ENCODE results near the gene SHC4. TPM values are rescaled to one million over a fixed set of nuclear protein-coding genes. Genes with fewer than 3 reads are reported as not detected.

The SHC4 gene
- total and polyA plus RNA-seq, 7 experiments from 2014 or later = 1.2 TPM; not detected in 6

- Mint-ChIP-seq H3K27ac (peak overlapping the region in 2 of 9 donors; percentile 43 to 68), H3K4me3 (peak overlapping the region in 9 of 10 donors; percentile 21 to 88 (median 75)), H3K27me3 (peaks cover 13 to 55% (median 50%) of the 10 kb centered on the region in 5 donors), H3K36me3 (peaks cover 0 to 11% (median 0%) of the 10 kb centered on the region in 5 donors), H3K9me3 (peaks cover 0 to 4% (median 0%) of the 10 kb centered on the region in 11 donors), H3K4me1 (peaks cover 15 to 41% (median 21%) of the 10 kb centered on the region in 7 donors)
- Histone ChIP-seq H3K9me3 (ENCODE audit: control insufficient read depth in 2 of 3, low read length in 3 of 3) (no peaks in the 10 kb centered on the region), H3K4me1 (ENCODE audit: control insufficient read depth in 2 of 2, insufficient read depth in 2 of 2, low read length in 2 of 2) (peaks cover 17 to 23% of the 10 kb centered on the region in 2 donors), H3K27ac (ENCODE audit: low read depth, low read length) (no peak overlapping the region), H3K4me3 (ENCODE audit: low read length) (no peak overlapping the region), H3K27me3 (ENCODE audit: control insufficient read depth in 2 of 2, insufficient read depth in 2 of 2, low read length in 2 of 2) (peaks cover 0 to 18% of the 10 kb centered on the region in 2 donors), H3K36me3 (ENCODE audit: control insufficient read depth in 2 of 3, insufficient read depth in 3 of 3, low read length in 3 of 3) (no peaks in the 10 kb centered on the region)
- POLR2A ChIA-PET = no interaction called here
- CTCF ChIA-PET = interaction anchor here (1.2 to 3.0 kb wide), 2 partner anchors 10 to 103 kb away, joined by 3 to 16 read pairs; no protein-coding TSS in a partner anchor
- ATAC-seq (no peak), DNase-seq (no peak)
- intact Hi-C loops (cut with micrococcal nuclease) = loop anchor here in 1 of 2 donors (2.0 to 10.0 kb wide), 5 partner anchors 38 to 1390 kb away; partner anchors contain the start of genes CEP152, DUT and GABPB1
Observed at GRCh38 chr15:48964898-48965297, 1.2 kb upstream of the SHC4 start.

DNA sequence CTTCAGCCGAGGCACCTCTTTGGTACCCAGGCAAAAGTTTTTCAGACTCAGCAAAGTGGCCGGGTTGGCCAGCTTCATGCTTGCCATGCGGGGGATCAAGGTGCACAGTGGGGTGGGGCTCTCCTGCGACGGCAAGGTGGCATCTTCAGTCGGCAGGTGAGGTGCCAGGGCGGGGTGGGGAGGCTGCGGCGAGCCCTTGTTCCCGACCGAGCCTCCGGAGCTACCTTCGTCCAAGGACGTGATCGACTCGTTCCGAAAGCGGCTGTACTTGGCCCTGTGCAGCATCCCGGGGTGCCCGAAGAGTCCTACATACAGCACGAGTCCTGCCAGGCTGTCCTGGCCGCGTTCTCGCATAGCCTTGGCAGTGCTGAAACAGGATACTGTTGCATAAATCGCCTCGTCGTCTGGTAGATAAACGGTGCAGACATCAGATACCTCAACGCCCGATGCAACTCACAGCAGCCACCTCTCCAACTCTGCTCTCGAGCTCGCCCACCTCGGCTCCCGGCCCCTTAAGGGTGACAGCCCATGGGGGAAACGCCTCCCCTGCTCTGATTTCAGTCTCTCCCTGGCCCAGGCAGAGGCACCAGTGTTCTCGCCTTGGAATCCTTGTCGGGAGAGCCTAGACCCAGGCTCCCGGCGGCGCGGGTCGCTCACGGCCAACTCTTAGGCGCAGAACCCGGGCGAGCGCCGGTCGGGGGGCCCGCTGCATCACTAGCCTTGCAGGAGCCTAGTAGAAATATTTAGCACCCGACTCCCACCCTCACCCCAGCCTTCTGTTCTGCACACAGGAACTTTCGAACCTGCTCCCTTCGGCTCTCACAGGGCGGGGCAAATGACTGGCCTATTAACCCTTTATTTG lies 826 bp downstream of the SHC4 start:
- Mint-ChIP-seq H3K4me1 (peaks cover 15 to 41% (median 21%) of the 10 kb centered on the region in 7 donors), H3K4me3 (peak overlapping the region; percentile 68 to 91 (median 84)), H3K27me3 (peaks cover 13 to 65% (median 42%) of the 10 kb centered on the region in 5 donors), H3K27ac (peak overlapping the region in 1 of 9 donors; percentile 56), H3K9me3 (peaks cover 0 to 3% (median 0%) of the 10 kb centered on the region in 11 donors), H3K36me3 (peaks cover 0 to 7% (median 0%) of the 10 kb centered on the region in 5 donors)
- ChIA-PET POLR2A (interaction anchor here (0.7 kb wide), 1 partner anchor 215 kb away, joined by 3 read pairs; no protein-coding TSS in a partner anchor), CTCF (interaction anchor here (3.0 kb wide), 1 partner anchor 12 kb away, joined by 16 read pairs; no protein-coding TSS in a partner anchor)
- intact Hi-C loops (cut with micrococcal nuclease) = loop anchor here in 1 of 2 donors (5.0 to 10.0 kb wide), 4 partner anchors 36 to 1392 kb away; partner anchors contain the start of genes DUT and GABPB1
- peak in 3 of 9 donors; percentile 5 to 32 (median 7) for DNase-seq
- peak overlapping the region; percentile 58 for H3K4me3 ChIP-seq (ENCODE audit: low read length)
- H3K4me1 ChIP-seq (ENCODE audit: control insufficient read depth in 2 of 2, insufficient read depth in 2 of 2, low read length in 2 of 2) = peaks cover 17 to 23% of the 10 kb centered on the region in 2 donors
- peak; percentile 40 for ATAC-seq
- no peaks in the 10 kb centered on the region for H3K9me3 ChIP-seq (ENCODE audit: control insufficient read depth in 2 of 3, low read length in 3 of 3)
- H3K27me3 ChIP-seq (ENCODE audit: control insufficient read depth in 2 of 2, insufficient read depth in 2 of 2, low read length in 2 of 2) = peaks cover 0 to 18% of the 10 kb centered on the region in 2 donors
- H3K36me3 ChIP-seq (ENCODE audit: control insufficient read depth in 2 of 3, insufficient read depth in 3 of 3, low read length in 3 of 3) = no peaks in the 10 kb centered on the region
- no peak overlapping the region for H3K27ac ChIP-seq (ENCODE audit: low read depth, low read length)

DNA sequence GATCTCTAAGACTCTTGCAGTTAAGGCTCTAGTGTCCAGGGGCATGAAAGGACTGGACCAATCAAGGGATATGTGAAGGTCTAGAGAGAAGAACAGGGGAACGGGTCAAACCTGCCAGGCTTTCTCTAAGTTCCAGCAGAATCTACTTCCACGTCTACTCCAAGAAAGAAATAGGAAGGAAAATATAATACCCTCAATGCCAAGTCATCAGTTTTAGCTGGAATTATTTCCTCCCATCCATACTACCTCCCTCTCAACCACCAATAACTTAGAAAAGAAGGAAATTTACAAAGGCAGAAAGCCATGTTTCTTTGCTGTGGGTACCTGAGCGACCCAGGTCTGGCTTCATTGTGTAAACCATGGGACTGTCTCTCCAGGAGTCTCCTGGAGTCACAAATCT lies 7.8 kb downstream of the SHC4 start:
- H3K36me3 ChIP-seq (ENCODE audit: control insufficient read depth in 2 of 3, insufficient read depth in 3 of 3, low read length in 3 of 3) = no peaks in the 10 kb centered on the region
- no peaks in the 10 kb centered on the region for H3K27me3 ChIP-seq (ENCODE audit: control insufficient read depth in 2 of 2, insufficient read depth in 2 of 2, low read length in 2 of 2)
- H3K4me1 ChIP-seq (ENCODE audit: control insufficient read depth in 2 of 2, insufficient read depth in 2 of 2, low read length in 2 of 2) = no peaks in the 10 kb centered on the region
- no peak for ATAC-seq
- no peaks in the 10 kb centered on the region for H3K9me3 ChIP-seq (ENCODE audit: control insufficient read depth in 2 of 3, low read length in 3 of 3)
- H3K27ac ChIP-seq (ENCODE audit: low read depth, low read length) = no peak overlapping the region
- CTCF ChIA-PET = no interaction called here
- DNase-seq = no peak
- H3K27me3 Mint-ChIP-seq = peaks cover 0 to 31% (median 24%) of the 10 kb centered on the region in 5 donors
- intact Hi-C loops (cut with micrococcal nuclease) = no loop called here
- no peak overlapping the region for H3K4me3 Mint-ChIP-seq
- H3K27ac Mint-ChIP-seq = no peak overlapping the region
- peaks cover 0 to 10% (median 0%) of the 10 kb centered on the region in 11 donors for H3K9me3 Mint-ChIP-seq
- no peak overlapping the region for H3K4me3 ChIP-seq (ENCODE audit: low read length)
- no peaks in the 10 kb centered on the region for H3K4me1 Mint-ChIP-seq
- H3K36me3 Mint-ChIP-seq = peaks cover 0 to 4% (median 0%) of the 10 kb centered on the region in 5 donors
- POLR2A ChIA-PET = no interaction called here

DNA sequence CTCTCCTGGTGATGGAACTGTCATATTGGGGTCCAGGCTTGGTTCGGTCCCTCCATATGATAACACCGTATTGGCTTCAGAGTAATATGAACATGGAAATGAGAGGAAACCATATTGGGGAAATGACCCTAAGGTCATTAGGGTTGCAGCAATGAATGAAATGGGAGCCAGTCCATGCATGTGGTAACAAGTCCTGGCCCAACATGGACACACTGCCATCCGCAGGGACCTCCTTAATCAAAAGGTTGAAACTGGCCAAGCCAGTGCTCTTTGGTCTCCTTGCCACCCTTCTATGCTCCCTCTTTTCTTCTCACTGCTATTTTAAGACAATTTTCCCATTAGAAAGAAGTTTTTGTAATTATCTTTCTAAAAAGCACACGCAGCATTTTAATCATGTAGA lies 8.3 kb downstream of the SHC4 start:
- intact Hi-C loops (cut with micrococcal nuclease) = no loop called here
- H3K27ac ChIP-seq (ENCODE audit: low read depth, low read length) = no peak overlapping the region
- Mint-ChIP-seq H3K4me3 (no peak overlapping the region), H3K4me1 (no peaks in the 10 kb centered on the region), H3K27ac (no peak overlapping the region), H3K9me3 (peaks cover 0 to 11% (median 0%) of the 10 kb centered on the region in 11 donors), H3K27me3 (peaks cover 0 to 28% (median 23%) of the 10 kb centered on the region in 5 donors), H3K36me3 (peaks cover 0 to 4% (median 0%) of the 10 kb centered on the region in 5 donors)
- ATAC-seq = no peak
- no peak for DNase-seq
- no peaks in the 10 kb centered on the region for H3K9me3 ChIP-seq (ENCODE audit: control insufficient read depth in 2 of 3, low read length in 3 of 3)
- ChIA-PET POLR2A (no interaction called here), CTCF (no interaction called here)
- no peak overlapping the region for H3K4me3 ChIP-seq (ENCODE audit: low read length)
- no peaks in the 10 kb centered on the region for H3K4me1 ChIP-seq (ENCODE audit: control insufficient read depth in 2 of 2, insufficient read depth in 2 of 2, low read length in 2 of 2)
- H3K36me3 ChIP-seq (ENCODE audit: control insufficient read depth in 2 of 3, insufficient read depth in 3 of 3, low read length in 3 of 3) = no peaks in the 10 kb centered on the region
- H3K27me3 ChIP-seq (ENCODE audit: control insufficient read depth in 2 of 2, insufficient read depth in 2 of 2, low read length in 2 of 2) = no peaks in the 10 kb centered on the region

DNA sequence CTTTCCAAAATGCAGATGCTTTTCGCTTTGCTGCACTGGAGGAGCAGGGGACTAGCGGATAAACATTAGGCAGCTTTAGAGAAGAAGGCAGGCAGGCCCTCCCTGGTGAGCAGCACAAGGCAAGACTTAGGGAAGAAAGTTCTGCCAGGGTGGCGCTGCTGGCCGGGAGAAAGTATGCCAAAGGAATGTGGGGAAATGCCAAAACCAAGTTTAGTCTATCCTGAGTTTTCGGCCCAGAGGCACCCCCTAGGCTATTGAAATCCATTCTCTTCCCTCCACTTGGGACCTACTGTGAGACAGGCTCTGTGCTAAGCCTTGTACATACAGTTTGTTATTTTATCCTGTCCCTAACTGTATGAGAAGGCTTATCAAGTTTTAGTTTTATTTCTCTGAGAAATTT lies 9.2 kb downstream of the SHC4 start:
- POLR2A ChIA-PET = no interaction called here
- Mint-ChIP-seq H3K27ac (no peak overlapping the region), H3K4me1 (no peaks in the 10 kb centered on the region), H3K9me3 (peaks cover 0 to 11% (median 0%) of the 10 kb centered on the region in 11 donors), H3K4me3 (no peak overlapping the region), H3K27me3 (peaks cover 0 to 23% (median 22%) of the 10 kb centered on the region in 5 donors), H3K36me3 (peaks cover 0 to 4% (median 0%) of the 10 kb centered on the region in 5 donors)
- no peak for DNase-seq
- H3K9me3 ChIP-seq (ENCODE audit: control insufficient read depth in 2 of 3, low read length in 3 of 3) = no peaks in the 10 kb centered on the region
- no peak overlapping the region for H3K4me3 ChIP-seq (ENCODE audit: low read length)
- ATAC-seq = no peak
- no peaks in the 10 kb centered on the region for H3K4me1 ChIP-seq (ENCODE audit: control insufficient read depth in 2 of 2, insufficient read depth in 2 of 2, low read length in 2 of 2)
- intact Hi-C loops (cut with micrococcal nuclease) = no loop called here
- H3K27ac ChIP-seq (ENCODE audit: low read depth, low read length) = no peak overlapping the region
- no peaks in the 10 kb centered on the region for H3K36me3 ChIP-seq (ENCODE audit: control insufficient read depth in 2 of 3, insufficient read depth in 3 of 3, low read length in 3 of 3)
- H3K27me3 ChIP-seq (ENCODE audit: control insufficient read depth in 2 of 2, insufficient read depth in 2 of 2, low read length in 2 of 2) = no peaks in the 10 kb centered on the region
- CTCF ChIA-PET = no interaction called here

- Mint-ChIP-seq H3K27ac (no peak overlapping the region), H3K9me3 (peaks cover 0 to 10% (median 0%) of the 10 kb centered on the region in 11 donors), H3K36me3 (peaks cover 0 to 4% (median 3%) of the 10 kb centered on the region in 5 donors), H3K4me3 (no peak overlapping the region), H3K4me1 (peaks cover 0 to 17% (median 0%) of the 10 kb centered on the region in 7 donors), H3K27me3 (peaks cover 0 to 35% (median 17%) of the 10 kb centered on the region in 5 donors)
- no peak for DNase-seq
- no peaks in the 10 kb centered on the region for H3K27me3 ChIP-seq (ENCODE audit: control insufficient read depth in 2 of 2, insufficient read depth in 2 of 2, low read length in 2 of 2)
- CTCF ChIA-PET = no interaction called here
- ATAC-seq = no peak
- POLR2A ChIA-PET = no interaction called here
- no peaks in the 10 kb centered on the region for H3K36me3 ChIP-seq (ENCODE audit: control insufficient read depth in 2 of 3, insufficient read depth in 3 of 3, low read length in 3 of 3)
- intact Hi-C loops (cut with micrococcal nuclease) = no loop called here
- no peaks in the 10 kb centered on the region for H3K9me3 ChIP-seq (ENCODE audit: control insufficient read depth in 2 of 3, low read length in 3 of 3)
- no peak overlapping the region for H3K4me3 ChIP-seq (ENCODE audit: low read length)
- H3K27ac ChIP-seq (ENCODE audit: low read depth, low read length) = no peak overlapping the region
- H3K4me1 ChIP-seq (ENCODE audit: control insufficient read depth in 2 of 2, insufficient read depth in 2 of 2, low read length in 2 of 2) = no peaks in the 10 kb centered on the region
Observed at GRCh38 chr15:48946840-48947187, 16.9 kb downstream of the SHC4 start.
